ENCODE measurements around the gene COX8A.

The COX8A gene

DNA sequence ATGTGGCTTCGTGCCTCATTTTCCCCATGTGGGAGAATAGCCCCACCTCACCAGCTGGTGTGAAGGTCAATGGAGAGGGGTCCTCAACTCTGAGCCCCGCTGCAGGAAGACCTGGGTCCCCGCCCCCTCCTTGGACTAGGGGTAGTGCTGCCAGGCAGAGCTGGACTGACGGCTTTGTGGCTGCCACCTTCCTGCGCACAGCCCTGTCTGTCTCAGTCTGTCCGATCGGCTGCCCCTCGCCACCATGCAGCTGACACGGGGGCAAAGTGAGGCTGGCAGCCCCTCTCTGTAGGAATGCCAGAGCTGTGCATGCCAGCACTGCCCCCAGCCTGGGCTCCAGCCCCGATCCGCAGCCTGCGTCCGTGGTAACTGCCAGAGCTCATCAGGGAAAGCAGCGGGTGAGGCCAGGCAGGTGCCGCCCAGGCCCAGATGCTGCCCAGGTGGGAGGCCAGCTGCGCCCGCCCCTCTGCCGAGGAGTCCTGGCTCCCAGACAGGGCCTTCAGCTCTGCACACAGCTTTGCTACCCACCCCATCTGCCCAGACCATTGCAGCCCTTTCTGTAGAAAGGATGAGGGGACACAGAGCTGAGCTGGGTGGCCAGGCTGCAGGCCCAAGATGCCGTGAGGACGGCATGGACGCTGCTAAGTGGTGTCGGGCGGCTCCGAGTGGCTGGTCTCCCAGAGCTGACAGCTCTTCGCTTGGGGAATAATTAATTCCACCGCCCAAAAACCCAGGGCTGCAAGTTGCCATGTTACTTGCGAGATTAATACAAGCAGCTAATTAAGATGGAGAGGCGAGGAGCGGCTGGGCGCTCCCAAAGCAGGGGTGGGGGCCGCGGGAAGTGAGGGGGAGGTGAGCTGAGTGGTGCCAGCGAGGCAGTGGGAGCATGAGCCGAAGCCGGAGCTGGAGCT is 41.8 kb downstream of the COX8A start:
- Histone ChIP-seq H3K79me2 (ENCODE audit: insufficient read depth, low read length) (no peaks in the 10 kb centered on the region), H3K9ac (ENCODE audit: low read depth, low read length) (no peak overlapping the region), H2AFZ (ENCODE audit: low read depth, low read length) (no peak overlapping the region), H3K27me3 (ENCODE audit: insufficient read depth, low read length, poor library complexity) (no peaks in the 10 kb centered on the region), H3K27ac (ENCODE audit: low read length) (no peak overlapping the region), H3K4me2 (ENCODE audit: insufficient read depth, low read length) (no peak overlapping the region), H4K20me1 (ENCODE audit: insufficient read depth, low read length) (peaks cover 38% of the 10 kb centered on the region), H3K36me3 (ENCODE audit: insufficient read depth, low read length) (no peaks in the 10 kb centered on the region), H3K4me1 (ENCODE audit: insufficient read depth, low read length) (no peaks in the 10 kb centered on the region), H3K9me3 (ENCODE audit: insufficient read depth, low read length, severe bottlenecking) (no peaks in the 10 kb centered on the region), H3K4me3 (ENCODE audit: low read depth in 1 of 2, low read length in 2 of 2) (no peak overlapping the region)
- no peak for DNase-seq
- no peak for TF ChIP-seq EZH2 (IDR thresholded peaks at IDR 0.05; ENCODE audit: borderline replicate concordance, low read depth, low read length, severe bottlenecking)
- TF ChIP-seq, protein P1, sequence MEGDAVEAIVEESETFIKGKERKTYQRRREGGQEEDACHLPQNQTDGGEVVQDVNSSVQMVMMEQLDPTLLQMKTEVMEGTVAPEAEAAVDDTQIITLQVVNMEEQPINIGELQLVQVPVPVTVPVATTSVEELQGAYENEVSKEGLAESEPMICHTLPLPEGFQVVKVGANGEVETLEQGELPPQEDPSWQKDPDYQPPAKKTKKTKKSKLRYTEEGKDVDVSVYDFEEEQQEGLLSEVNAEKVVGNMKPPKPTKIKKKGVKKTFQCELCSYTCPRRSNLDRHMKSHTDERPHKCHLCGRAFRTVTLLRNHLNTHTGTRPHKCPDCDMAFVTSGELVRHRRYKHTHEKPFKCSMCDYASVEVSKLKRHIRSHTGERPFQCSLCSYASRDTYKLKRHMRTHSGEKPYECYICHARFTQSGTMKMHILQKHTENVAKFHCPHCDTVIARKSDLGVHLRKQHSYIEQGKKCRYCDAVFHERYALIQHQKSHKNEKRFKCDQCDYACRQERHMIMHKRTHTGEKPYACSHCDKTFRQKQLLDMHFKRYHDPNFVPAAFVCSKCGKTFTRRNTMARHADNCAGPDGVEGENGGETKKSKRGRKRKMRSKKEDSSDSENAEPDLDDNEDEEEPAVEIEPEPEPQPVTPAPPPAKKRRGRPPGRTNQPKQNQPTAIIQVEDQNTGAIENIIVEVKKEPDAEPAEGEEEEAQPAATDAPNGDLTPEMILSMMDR (IDR thresholded peaks at IDR 0.05; ENCODE audit: borderline replicate concordance, extremely low read depth, low read length, poor library complexity, severe bottlenecking), result no peak
- 0 out of 3 replicates have a peak, but pooled peaks have one; percentile 8 for ATAC-seq (ENCODE audit: insufficient read depth, low read depth)

DNA sequence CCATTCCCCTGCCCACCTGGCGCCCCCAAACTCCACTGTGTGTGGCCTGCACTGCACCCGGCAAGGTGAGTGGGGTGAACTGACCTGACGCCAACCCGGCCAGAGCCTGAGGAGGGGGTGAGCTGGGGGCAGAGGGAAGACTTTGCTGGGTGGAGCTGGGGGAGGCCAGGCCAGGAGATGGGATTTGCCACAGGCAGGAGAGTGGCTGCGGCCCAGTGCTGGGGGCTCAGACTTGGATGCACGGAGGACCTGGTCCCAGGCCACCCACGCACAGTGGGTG is 43.5 kb downstream of the COX8A start:
- no peak overlapping the region for H3K9ac ChIP-seq (ENCODE audit: low read depth, low read length)
- no peak for DNase-seq
- H3K4me3 ChIP-seq (ENCODE audit: low read depth in 1 of 2, low read length in 2 of 2), result no peak overlapping the region
- no peak for TF ChIP-seq EZH2 (IDR thresholded peaks at IDR 0.05; ENCODE audit: borderline replicate concordance, low read depth, low read length, severe bottlenecking)
- TF ChIP-seq, protein P1 (IDR thresholded peaks at IDR 0.05; ENCODE audit: borderline replicate concordance, extremely low read depth, low read length, poor library complexity, severe bottlenecking), result no peak
- H2AFZ ChIP-seq (ENCODE audit: low read depth, low read length), result no peak overlapping the region
- H3K4me1 ChIP-seq (ENCODE audit: insufficient read depth, low read length), result no peaks in the 10 kb centered on the region
- no peaks in the 10 kb centered on the region for H3K36me3 ChIP-seq (ENCODE audit: insufficient read depth, low read length)
- H3K27ac ChIP-seq (ENCODE audit: low read length), result no peak overlapping the region
- no peak for ATAC-seq (ENCODE audit: insufficient read depth, low read depth)
- no peak overlapping the region for H3K4me2 ChIP-seq (ENCODE audit: insufficient read depth, low read length)
- H3K9me3 ChIP-seq (ENCODE audit: insufficient read depth, low read length, severe bottlenecking), result no peaks in the 10 kb centered on the region
- H3K79me2 ChIP-seq (ENCODE audit: insufficient read depth, low read length), result no peaks in the 10 kb centered on the region
- no peaks in the 10 kb centered on the region for H3K27me3 ChIP-seq (ENCODE audit: insufficient read depth, low read length, poor library complexity)
- H4K20me1 ChIP-seq (ENCODE audit: insufficient read depth, low read length), result peaks cover 44% of the 10 kb centered on the region

DNA sequence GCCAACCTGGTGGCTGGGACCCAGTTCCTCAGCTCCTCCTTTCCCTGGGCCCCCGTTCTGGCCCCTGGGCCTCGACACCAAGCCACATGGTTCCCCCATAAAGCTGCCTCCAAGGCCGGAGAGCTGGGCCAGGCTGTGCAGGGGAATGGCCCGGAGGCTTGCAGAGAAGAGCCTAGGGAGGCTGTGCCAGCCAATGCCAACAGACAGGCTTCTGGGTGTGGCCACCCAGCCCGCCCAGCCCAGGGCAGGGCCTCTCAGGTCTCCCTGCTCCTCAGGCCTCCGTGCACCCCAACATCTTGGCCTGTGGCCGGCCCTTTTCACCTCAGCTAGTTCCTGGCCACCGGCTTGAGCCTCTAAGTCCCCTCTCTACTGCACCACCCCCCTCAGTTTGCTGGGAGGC is 43.9 kb downstream of the COX8A start:
- Histone ChIP-seq H3K27ac (ENCODE audit: low read length) (no peak overlapping the region), H4K20me1 (ENCODE audit: insufficient read depth, low read length) (peaks cover 44% of the 10 kb centered on the region), H3K4me3 (ENCODE audit: low read depth in 1 of 2, low read length in 2 of 2) (no peak overlapping the region), H2AFZ (ENCODE audit: low read depth, low read length) (no peak overlapping the region), H3K36me3 (ENCODE audit: insufficient read depth, low read length) (no peaks in the 10 kb centered on the region), H3K27me3 (ENCODE audit: insufficient read depth, low read length, poor library complexity) (no peaks in the 10 kb centered on the region), H3K9me3 (ENCODE audit: insufficient read depth, low read length, severe bottlenecking) (no peaks in the 10 kb centered on the region), H3K4me1 (ENCODE audit: insufficient read depth, low read length) (no peaks in the 10 kb centered on the region), H3K9ac (ENCODE audit: low read depth, low read length) (no peak overlapping the region), H3K4me2 (ENCODE audit: insufficient read depth, low read length) (no peak overlapping the region), H3K79me2 (ENCODE audit: insufficient read depth, low read length) (no peaks in the 10 kb centered on the region)
- TF ChIP-seq EZH2 (IDR thresholded peaks at IDR 0.05; ENCODE audit: borderline replicate concordance, low read depth, low read length, severe bottlenecking), result no peak
- TF ChIP-seq, protein P1 (IDR thresholded peaks at IDR 0.05; ENCODE audit: borderline replicate concordance, extremely low read depth, low read length, poor library complexity, severe bottlenecking), result no peak
- DNase-seq, result no peak
- ATAC-seq (ENCODE audit: insufficient read depth, low read depth), result no peak
